Right ventricle myocardium superior (tissue), 1 donor: ENCODE results near the gene ETFRF1. TPM values are rescaled to one million over a fixed set of nuclear protein-coding genes. Genes with fewer than 3 reads are reported as not detected.

Experiments used
- ATAC-seq: fragments of 200-7000 bp; cut with Tn5 transposase; one replicate; pipeline ENCODE4 v1.9.1; 2020; ENCODE audit warnings: mild to moderate bottlenecking; ENCODE audit not compliant: poor library complexity
- DNase-seq: peaks from one replicate; pipeline ENCODE4 v3.0.0-alpha.2; 2020
- intact Hi-C: fragments of 100-400 bp; cut with DNase I; formaldehyde crosslinking; loops from one replicate; pipeline ENCODE4 v1.11.2; 2022
- total RNA-seq: library from RNA; stranded (reverse); fragmentation: NEBNext Ultra II Directional; extraction: Animal tissue kit (Norgen Biotek cat#: 25700); gene quantifications from one replicate; pipeline ENCODE4 v1.2.1, GENCODE V29; 2021
- donor health status: DM: no; HTN: yes; CAD: no; lungs with severe emphysema.

Gene ETFRF1
- total RNA-seq, 1 donor from 2014 or later: 69.4 TPM

GRCh38 chr12:25202137-25202536, 7.1 kb downstream of the ETFRF1 start:
- DNase-seq (no peak), ATAC-seq (no peak)
- intact Hi-C loops: no loop called here

- DNase-seq (no peak), ATAC-seq (no peak)
- intact Hi-C loops: no loop called here
Observed at GRCh38 chr12:25207411-25207810, 12.4 kb downstream of the ETFRF1 start.

GRCh38 chr12:25207846-25208245, 12.8 kb downstream of the ETFRF1 start:
- DNase-seq (no peak), ATAC-seq (no peak)
- intact Hi-C loops: no loop called here

GRCh38 chr12:25208554-25208953, 13.5 kb downstream of the ETFRF1 start:
- ATAC-seq (no peak), DNase-seq (no peak)
- intact Hi-C loops: no loop called here

- intact Hi-C loops: no loop called here
- DNase-seq (no peak), ATAC-seq (no peak)
Observed at GRCh38 chr12:25213338-25213737, 18.3 kb downstream of the ETFRF1 start.

- peak; percentile 56 for ATAC-seq
- intact Hi-C loops: no loop called here
- DNase-seq: peak; percentile 26
Observed at GRCh38 chr12:25236190-25236589, 41.2 kb downstream of the ETFRF1 start.

GRCh38 chr12:25236626-25237025, 41.6 kb downstream of the ETFRF1 start:
- DNase-seq (no peak), ATAC-seq (no peak)
- intact Hi-C loops: no loop called here

- intact Hi-C loops: loop anchor here (1.0 kb wide), 1 partner anchor 146 kb away; no protein-coding TSS in a partner anchor
- peak; percentile 53 for ATAC-seq
Observed at GRCh38 chr12:25241167-25242020, 46.4 kb downstream of the ETFRF1 start.

GRCh38 chr12:25242981-25243679, 48.1 kb downstream of the ETFRF1 start:
- intact Hi-C loops: no loop called here
- no peak for ATAC-seq
- DNase-seq: no peak

More at GRCh38 chr12:25241167-25242020, 46.4 kb downstream of the ETFRF1 start:
- DNase-seq: no peak

GRCh38 chr12:25243680-25243990, 48.6 kb downstream of the ETFRF1 start:
- no peak for DNase-seq
- intact Hi-C loops: no loop called here
- ATAC-seq: no peak

- no peak for ATAC-seq
- intact Hi-C loops: no loop called here
- no peak for DNase-seq
Observed at GRCh38 chr12:25245491-25245890, 50.5 kb downstream of the ETFRF1 start.

- intact Hi-C loops: no loop called here
- DNase-seq (peak; percentile 27), ATAC-seq (no peak)
Observed at GRCh38 chr12:25248137-25248536, 53.1 kb downstream of the ETFRF1 start.

- ATAC-seq (no peak), DNase-seq (no peak)
- intact Hi-C loops: no loop called here
Observed at GRCh38 chr12:25248732-25249131, 53.7 kb downstream of the ETFRF1 start.

GRCh38 chr12:25249931-25250738, 55.1 kb downstream of the ETFRF1 start:
- ATAC-seq: peak; percentile 49
- intact Hi-C loops: loop anchor here (2.0 kb wide), 1 partner anchor 55 kb away; the partner anchor contains the start of genes DNAI7 and ETFRF1
- DNase-seq: peak; percentile 80

- intact Hi-C loops: loop anchor here (2.0 kb wide), 1 partner anchor 56 kb away; the partner anchor contains the start of genes DNAI7 and ETFRF1
- peak; percentile 97 for ATAC-seq
Observed at GRCh38 chr12:25250744-25251730, 56.0 kb downstream of the ETFRF1 start, which contains the start of gene KRAS. TSS of gene KRAS (minus strand) at chr12:25250929.

GRCh38 chr12:25251769-25252168, 56.7 kb downstream of the ETFRF1 start:
- DNase-seq: no peak
- no peak for ATAC-seq
- intact Hi-C loops: loop anchor here (2.0 kb wide), 1 partner anchor 57 kb away; the partner anchor contains the start of genes DNAI7 and ETFRF1

More at GRCh38 chr12:25250744-25251730, 56.0 kb downstream of the ETFRF1 start, which contains the start of gene KRAS:
- DNase-seq: peak; percentile 98

- ATAC-seq (no peak), DNase-seq (no peak)
- intact Hi-C loops: no loop called here
Observed at GRCh38 chr12:25252946-25253345, 57.9 kb downstream of the ETFRF1 start.
